ENCODE data around the gene SYS1.

SYS1 gene

GRCh38 chr20:45362804-45363610, at the start of gene SYS1:
Gene SYS1, plus strand, starts transcription at chr20:45363156. Its CDS starts 376 bp downstream, at chr20:45363532.
- DNase-seq, result peak; percentile 100

- no peak for DNase-seq
Measured at GRCh38 chr20:45313943-45314342, 49.0 kb upstream of the SYS1 start.

DNA sequence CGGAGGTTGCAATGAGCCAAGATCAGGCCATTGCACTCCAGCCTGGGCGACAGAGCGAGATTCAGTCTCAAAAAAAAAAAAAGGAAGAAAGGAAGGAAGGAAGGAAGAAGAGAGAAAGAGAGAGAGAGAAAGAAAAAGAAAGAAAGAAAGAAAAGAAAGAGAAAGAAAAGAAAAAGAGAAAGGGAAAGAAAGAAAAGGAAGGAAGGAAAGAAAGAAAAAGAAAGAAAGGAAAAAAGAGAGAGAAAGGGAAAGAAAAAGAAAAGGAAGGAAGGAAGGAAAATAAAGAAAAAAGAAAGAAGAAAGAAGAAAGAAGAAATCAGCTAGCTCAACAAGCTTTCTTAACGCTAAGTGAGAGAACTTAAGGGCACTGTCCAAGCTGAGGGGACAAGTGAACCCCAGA, 47.3 kb upstream of the SYS1 start:
- DNase-seq, result no peak

- DNase-seq, result no peak
Measured at GRCh38 chr20:45316150-45317080, 46.5 kb upstream of the SYS1 start.

- no peak for DNase-seq
Measured at GRCh38 chr20:45317826-45318225, 45.1 kb upstream of the SYS1 start.

DNA sequence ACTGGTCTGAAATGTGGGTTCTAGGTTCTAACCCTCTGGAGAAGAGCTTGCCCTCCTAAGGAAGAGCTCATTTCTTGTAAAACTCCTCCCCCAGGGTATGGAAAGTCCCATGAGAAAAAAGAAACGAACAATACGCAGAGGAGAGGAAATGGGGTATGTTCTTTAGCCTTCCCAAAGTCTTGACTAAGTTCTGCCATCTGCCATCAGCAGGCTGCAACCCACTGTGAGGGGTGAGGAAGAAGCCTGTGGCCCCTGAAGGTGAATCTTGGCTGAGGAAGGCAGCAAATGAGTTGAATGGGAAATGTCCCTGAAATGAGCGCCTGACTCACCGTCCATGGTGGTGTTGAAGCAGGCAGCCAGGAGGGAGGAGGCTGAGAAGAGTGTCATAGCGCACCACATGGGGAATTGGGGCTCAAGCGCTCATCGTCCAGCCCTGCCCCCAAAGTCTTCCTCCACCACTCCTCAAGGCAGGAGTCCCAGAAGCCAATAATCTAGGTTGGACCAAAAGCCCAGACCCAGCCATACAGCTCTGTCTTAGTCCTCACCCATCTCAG, 44.5 kb upstream of the SYS1 start:
- no peak for DNase-seq

GRCh38 chr20:45318948-45319347, 44.0 kb upstream of the SYS1 start:
- no peak for DNase-seq

DNA sequence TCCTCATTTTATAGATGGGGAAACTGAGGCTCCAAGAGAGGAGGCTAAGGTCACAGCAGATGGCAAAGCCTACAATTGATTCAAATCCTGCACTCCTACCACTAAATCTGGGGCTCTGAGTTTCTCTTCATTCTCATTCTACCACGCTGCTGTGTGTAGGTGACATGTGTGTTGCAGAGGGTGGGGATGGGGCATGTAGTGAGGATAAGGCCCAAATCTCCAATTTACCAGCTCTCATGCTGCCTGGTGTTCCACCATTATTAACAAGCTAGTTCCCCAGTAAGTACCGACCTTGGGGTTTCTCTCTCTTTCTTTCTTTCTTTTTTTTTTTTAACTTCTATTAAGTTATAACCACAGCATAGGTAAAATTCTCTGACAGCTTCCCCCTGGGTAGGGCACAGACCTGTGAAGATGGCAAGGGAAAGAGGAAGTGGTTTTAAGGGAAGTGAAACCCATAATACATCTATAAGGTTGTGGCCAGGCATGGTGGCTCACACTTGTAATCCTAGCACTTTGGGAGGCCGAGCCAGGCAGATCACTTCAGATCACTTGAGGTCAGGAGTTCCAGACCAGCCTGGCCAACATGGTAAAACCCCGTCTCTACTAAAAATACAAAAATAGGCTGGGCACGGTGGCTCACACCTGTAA, 41.9 kb upstream of the SYS1 start:
- DNase-seq, result peak; percentile 10

- DNase-seq, result peak; percentile 12
Measured at GRCh38 chr20:45322952-45323383, 40.0 kb upstream of the SYS1 start.

- no peak for DNase-seq
Measured at GRCh38 chr20:45323731-45324130, 39.2 kb upstream of the SYS1 start.

GRCh38 chr20:45325371-45325770, 37.6 kb upstream of the SYS1 start:
- DNase-seq, result no peak

- DNase-seq, result no peak
Measured at GRCh38 chr20:45328451-45328850, 34.5 kb upstream of the SYS1 start.

DNA sequence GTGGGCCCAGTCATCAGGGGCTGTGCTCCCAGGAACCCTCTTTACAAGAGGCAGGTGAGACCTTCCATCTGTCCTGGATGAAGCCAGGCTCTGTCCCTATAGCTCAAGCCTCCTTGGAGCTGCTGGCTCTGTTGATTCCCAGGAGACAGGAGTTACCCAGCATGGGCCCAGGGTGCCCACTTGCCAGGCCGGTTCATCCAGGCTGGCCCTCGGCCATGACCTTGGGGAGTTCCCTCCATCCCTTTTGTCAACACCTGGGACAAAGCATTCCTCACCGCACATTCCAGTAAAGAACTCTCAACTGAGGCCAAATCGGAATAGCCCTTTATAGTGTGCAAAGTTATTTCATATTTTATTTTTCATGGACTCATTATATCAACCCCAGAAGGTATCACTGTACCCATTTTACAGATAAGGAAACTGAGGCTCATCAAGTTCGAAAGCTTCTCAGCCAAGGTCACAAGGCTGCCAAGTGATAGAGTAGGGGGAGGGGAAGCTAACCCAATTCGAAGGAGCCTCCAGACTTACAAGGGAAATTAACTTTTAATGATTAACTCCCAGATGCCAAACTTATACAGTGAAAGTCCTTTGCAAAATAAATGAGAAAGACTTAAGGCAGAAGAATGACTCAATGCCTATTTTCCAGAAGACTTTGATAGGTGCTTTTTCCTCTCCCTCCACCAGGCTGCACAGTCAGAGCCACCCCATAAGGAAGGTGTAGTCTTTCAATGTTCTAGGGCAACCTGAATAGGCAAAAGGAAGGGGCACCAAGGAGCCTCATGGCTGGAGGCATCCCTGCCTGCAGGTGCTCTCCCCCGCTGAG, 33.2 kb upstream of the SYS1 start:
- no peak for DNase-seq

GRCh38 chr20:45330476-45330875, 32.5 kb upstream of the SYS1 start:
- DNase-seq, result no peak

DNA sequence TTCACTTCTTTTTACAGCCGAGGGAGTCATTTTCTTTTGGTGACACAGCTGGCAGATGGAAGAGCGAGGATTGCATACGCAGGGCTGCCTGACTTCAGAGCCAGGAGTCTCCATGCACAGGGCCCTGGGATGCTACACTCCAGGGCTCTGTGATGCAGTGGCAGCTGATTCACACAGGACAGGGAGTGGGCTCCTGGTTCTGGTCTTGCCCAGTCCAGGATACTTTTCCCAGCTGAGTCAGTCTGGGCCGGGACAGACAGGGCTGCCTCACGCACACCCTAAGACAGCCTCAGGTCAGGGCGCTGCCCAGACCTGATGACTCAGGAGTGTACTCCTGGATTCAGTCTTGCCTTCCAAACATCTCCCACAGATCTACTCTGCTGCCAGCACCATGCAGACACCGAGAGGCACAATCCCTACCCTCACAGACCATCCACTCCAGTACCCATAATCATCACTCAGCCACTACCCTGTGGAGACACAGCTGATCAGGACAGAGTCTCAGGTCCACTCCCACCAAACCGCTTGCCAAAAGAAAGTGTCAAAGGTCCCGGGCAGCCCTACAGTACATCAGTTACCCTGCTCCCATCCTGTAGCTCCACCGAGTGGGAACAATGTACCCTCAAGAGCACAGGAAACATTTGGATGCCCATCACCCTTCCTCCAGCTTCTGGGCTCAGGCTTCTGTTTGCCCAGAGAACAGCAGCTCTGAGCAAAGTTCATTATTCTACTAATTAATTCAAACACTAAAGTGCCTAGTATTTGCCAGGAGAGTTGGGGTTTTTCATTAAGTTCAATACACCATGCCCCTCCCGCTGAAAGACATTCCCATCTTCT, 26.2 kb upstream of the SYS1 start:
- DNase-seq, result no peak

GRCh38 chr20:45337367-45338120, 25.4 kb upstream of the SYS1 start:
- no peak for DNase-seq

GRCh38 chr20:45338121-45339030, 24.6 kb upstream of the SYS1 start:
- DNase-seq, result no peak

DNA sequence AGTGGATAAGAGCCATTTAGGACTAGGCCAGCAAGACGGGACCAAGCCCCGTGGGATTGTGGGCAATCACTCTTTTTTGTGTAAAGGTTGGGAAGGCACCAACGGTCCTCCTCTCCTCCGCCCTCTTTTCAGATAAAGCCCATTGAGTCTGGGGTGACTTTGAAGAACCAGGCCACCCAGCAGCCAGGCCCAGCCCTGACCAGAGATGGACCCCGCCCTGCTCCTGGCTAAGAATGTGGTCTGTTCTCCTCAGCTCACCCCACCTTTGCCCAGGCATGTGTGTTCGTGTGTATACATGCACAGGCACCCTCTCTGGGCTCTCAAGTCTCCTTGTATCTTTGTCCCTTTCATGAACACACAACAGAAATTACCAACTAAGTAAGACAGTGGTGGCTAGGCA, 23.9 kb upstream of the SYS1 start:
- DNase-seq, result no peak

GRCh38 chr20:45339799-45340198, 23.2 kb upstream of the SYS1 start:
- no peak for DNase-seq
